Measurements from ENCODE around the gene TBCK. TPM values are rescaled to one million over a fixed set of nuclear protein-coding genes. Genes with fewer than 3 reads are reported as not detected.

Gene TBCK
- total RNA-seq, 1 experiment from 2014 or later, result 22.3 TPM

GRCh38 chr4:106305435-106306055 is 10.5 kb downstream of the TBCK start:
- H4K20me1 ChIP-seq (ENCODE audit: insufficient read depth), result no peaks in the 10 kb centered on the region
- no peak overlapping the region for H3K4me3 ChIP-seq (replicated peaks in 1 of 2; ENCODE audit: low read depth in 1 of 2, low read length in 2 of 2)
- no peaks in the 10 kb centered on the region for H3K4me1 ChIP-seq (ENCODE audit: control insufficient read depth in 1 of 2, insufficient read depth in 2 of 2, low read length in 2 of 2)
- H3K27me3 ChIP-seq (ENCODE audit: insufficient read depth, low read length), result no peaks in the 10 kb centered on the region
- no peak for ATAC-seq
- ChIA-PET RAD21 (ENCODE audit: low non-redundant PET in 1 of 2, low total read pairs in 2 of 2, uncharacterized antibody in 2 of 2, unreplicated experiment in 2 of 2) (no interaction called here), POLR2A (interaction anchor here (2.2 kb wide), 1 partner anchor 10 kb away, joined by 5 read pairs; the partner anchor contains the start of genes AIMP1 and TBCK), CTCF (no interaction called here)
- DNase-seq (ENCODE audit: low read depth, low spot score), result no peak
- no peaks in the 10 kb centered on the region for H3K9me3 ChIP-seq (ENCODE audit: control insufficient read depth in 1 of 2, insufficient read depth in 1 of 2, low read depth in 1 of 2, low read length in 2 of 2)
- intact Hi-C loops (cut with micrococcal nuclease), result no loop called here
- H2AFZ ChIP-seq (ENCODE audit: low read depth, low read length, poor library complexity, severe bottlenecking), result no peak overlapping the region
- H3K9ac ChIP-seq (ENCODE audit: low read length), result no peak overlapping the region
- H3K79me2 ChIP-seq (ENCODE audit: insufficient read depth, low read length), result peaks cover 7% of the 10 kb centered on the region
- no peak for TF ChIP-seq JUND (IDR thresholded peaks at IDR 0.05)
- TF ChIP-seq EZH2 (IDR thresholded peaks at IDR 0.05), result no peak
- TF ChIP-seq ELF1 (IDR thresholded peaks at IDR 0.05; ENCODE audit: borderline replicate concordance, low read depth), result no peak
- TF ChIP-seq, protein P1, sequence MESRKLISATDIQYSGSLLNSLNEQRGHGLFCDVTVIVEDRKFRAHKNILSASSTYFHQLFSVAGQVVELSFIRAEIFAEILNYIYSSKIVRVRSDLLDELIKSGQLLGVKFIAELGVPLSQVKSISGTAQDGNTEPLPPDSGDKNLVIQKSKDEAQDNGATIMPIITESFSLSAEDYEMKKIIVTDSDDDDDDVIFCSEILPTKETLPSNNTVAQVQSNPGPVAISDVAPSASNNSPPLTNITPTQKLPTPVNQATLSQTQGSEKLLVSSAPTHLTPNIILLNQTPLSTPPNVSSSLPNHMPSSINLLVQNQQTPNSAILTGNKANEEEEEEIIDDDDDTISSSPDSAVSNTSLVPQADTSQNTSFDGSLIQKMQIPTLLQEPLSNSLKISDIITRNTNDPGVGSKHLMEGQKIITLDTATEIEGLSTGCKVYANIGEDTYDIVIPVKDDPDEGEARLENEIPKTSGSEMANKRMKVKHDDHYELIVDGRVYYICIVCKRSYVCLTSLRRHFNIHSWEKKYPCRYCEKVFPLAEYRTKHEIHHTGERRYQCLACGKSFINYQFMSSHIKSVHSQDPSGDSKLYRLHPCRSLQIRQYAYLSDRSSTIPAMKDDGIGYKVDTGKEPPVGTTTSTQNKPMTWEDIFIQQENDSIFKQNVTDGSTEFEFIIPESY (IDR thresholded peaks at IDR 0.05; ENCODE audit: extremely low read depth, insufficient replicate concordance, low read length), result no peak
- TF ChIP-seq, protein P2, sequence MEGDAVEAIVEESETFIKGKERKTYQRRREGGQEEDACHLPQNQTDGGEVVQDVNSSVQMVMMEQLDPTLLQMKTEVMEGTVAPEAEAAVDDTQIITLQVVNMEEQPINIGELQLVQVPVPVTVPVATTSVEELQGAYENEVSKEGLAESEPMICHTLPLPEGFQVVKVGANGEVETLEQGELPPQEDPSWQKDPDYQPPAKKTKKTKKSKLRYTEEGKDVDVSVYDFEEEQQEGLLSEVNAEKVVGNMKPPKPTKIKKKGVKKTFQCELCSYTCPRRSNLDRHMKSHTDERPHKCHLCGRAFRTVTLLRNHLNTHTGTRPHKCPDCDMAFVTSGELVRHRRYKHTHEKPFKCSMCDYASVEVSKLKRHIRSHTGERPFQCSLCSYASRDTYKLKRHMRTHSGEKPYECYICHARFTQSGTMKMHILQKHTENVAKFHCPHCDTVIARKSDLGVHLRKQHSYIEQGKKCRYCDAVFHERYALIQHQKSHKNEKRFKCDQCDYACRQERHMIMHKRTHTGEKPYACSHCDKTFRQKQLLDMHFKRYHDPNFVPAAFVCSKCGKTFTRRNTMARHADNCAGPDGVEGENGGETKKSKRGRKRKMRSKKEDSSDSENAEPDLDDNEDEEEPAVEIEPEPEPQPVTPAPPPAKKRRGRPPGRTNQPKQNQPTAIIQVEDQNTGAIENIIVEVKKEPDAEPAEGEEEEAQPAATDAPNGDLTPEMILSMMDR (IDR thresholded peaks at IDR 0.05 in 2 of 3, conservative IDR thresholded peaks at IDR 0.05 in 1 of 3; ENCODE audit: borderline replicate concordance in 1 of 3, insufficient read depth in 1 of 3, low read depth in 2 of 3, low read length in 2 of 3), result no peak
- TF ChIP-seq RAD21 (IDR thresholded peaks at IDR 0.05; ENCODE audit: low read depth), result no peak
- TF ChIP-seq EZH2phosphoT487 (IDR thresholded peaks at IDR 0.05; ENCODE audit: borderline replicate concordance), result no peak
- no peak for TF ChIP-seq CEBPB (IDR thresholded peaks at IDR 0.05; ENCODE audit: low read depth)
- TF ChIP-seq FOSL1 (IDR thresholded peaks at IDR 0.05; ENCODE audit: low read depth), result no peak
- TF ChIP-seq MAX (IDR thresholded peaks at IDR 0.05), result no peak
- TF ChIP-seq POLR2A (IDR thresholded peaks at IDR 0.05; ENCODE audit: borderline replicate concordance, extremely low read depth, insufficient read depth, insufficient read length), result no peak
- TF ChIP-seq ATF3 (IDR thresholded peaks at IDR 0.05), result no peak
- no peak for TF ChIP-seq POLR2AphosphoS5 (IDR thresholded peaks at IDR 0.05; ENCODE audit: low read depth, low read length)
- TF ChIP-seq ZFX (IDR thresholded peaks at IDR 0.05), result no peak
- TF ChIP-seq SP1 (IDR thresholded peaks at IDR 0.05; ENCODE audit: low read depth), result no peak
- no peak for TF ChIP-seq TCF7L2 (IDR thresholded peaks at IDR 0.05; ENCODE audit: borderline replicate concordance, extremely low read depth, insufficient read depth, insufficient read length)
- no TSS peak for BruUV-seq (replicated peaks)
- H3K9me2 ChIP-seq (ENCODE audit: insufficient read depth), result no peaks in the 10 kb centered on the region
- no peak overlapping the region for H3K27ac ChIP-seq (ENCODE audit: low read depth, low read length)
- no peaks in the 10 kb centered on the region for H3K36me3 ChIP-seq (ENCODE audit: control insufficient read depth in 1 of 2, insufficient read depth in 2 of 2, low read length in 2 of 2)
- no peak overlapping the region for H3K4me2 ChIP-seq (ENCODE audit: low read length)
